KMS-11 (cell line): ENCODE data around the gene VAV1.

ENCODE experiments used
- H2AFZ ChIP-seq: fragments of 200-600 bp; sonication (generic); 2 replicates; pipeline ENCODE4 v1.6.1; 2016; ENCODE audit warnings: antibody characterized with exemption, mixed run types, low read depth
- H3K27ac ChIP-seq: fragments of 200-600 bp; sonication (generic); 2 replicates; pipeline ENCODE4 v1.6.1; 2016; ENCODE audit warnings: mild to moderate bottlenecking, mixed run types
- H3K27me3 ChIP-seq: fragments of 200-600 bp; sonication (generic); 2 replicates; pipeline ENCODE4 v1.6.1; 2017; ENCODE audit warnings: mild to moderate bottlenecking, low read depth, mixed run types, moderate library complexity; ENCODE audit not compliant: insufficient read depth
- H3K36me3 ChIP-seq: fragments of 200-600 bp; sonication (generic); 2 replicates; pipeline ENCODE4 v1.6.1; 2017; ENCODE audit warnings: mild to moderate bottlenecking, mixed run types; ENCODE audit not compliant: insufficient read depth
- H3K4me1 ChIP-seq: fragments of 200-600 bp; sonication (generic); 2 replicates; pipeline ENCODE4 v1.6.1; 2016; ENCODE audit warnings: mild to moderate bottlenecking, low read depth, mixed run types; ENCODE audit not compliant: poor library complexity, severe bottlenecking
- H3K4me2 ChIP-seq: fragments of 200-600 bp; sonication (generic); 2 replicates; pipeline ENCODE4 v1.7.0; 2016; ENCODE audit warnings: mild to moderate bottlenecking, mixed run types
- H3K4me3 ChIP-seq: fragments of 200-600 bp; sonication (generic); IDR thresholded peaks from 2 replicates; pipeline ENCODE4 v1.6.1; 2017; ENCODE audit warnings: low read depth, low read length, mixed read lengths; ENCODE audit not compliant: insufficient read depth
- H3K79me2 ChIP-seq: fragments of 200-600 bp; sonication (generic); 2 replicates; pipeline ENCODE4 v1.6.1; 2016; ENCODE audit warnings: low read depth, mixed run types; ENCODE audit not compliant: insufficient read depth
- H3K9ac ChIP-seq: fragments of 200-600 bp; sonication (generic); 2 replicates; pipeline ENCODE4 v1.6.1; 2016; ENCODE audit warnings: mild to moderate bottlenecking, mixed run types
- H4K20me1 ChIP-seq: fragments of 200-600 bp; sonication (generic); 2 replicates; pipeline ENCODE4 v1.6.1; 2016; ENCODE audit warnings: mild to moderate bottlenecking, mixed run types; ENCODE audit not compliant: insufficient read depth
- CTCF ChIP-seq: fragments of 200-600 bp; sonication (generic); conservative IDR thresholded peaks from 2 replicates; pipeline ENCODE4 v1.6.1; 2017; ENCODE audit warnings: low read depth, mild to moderate bottlenecking, antibody characterized with exemption, low read length, moderate library complexity, mixed read lengths

VAV1 gene

DNA sequence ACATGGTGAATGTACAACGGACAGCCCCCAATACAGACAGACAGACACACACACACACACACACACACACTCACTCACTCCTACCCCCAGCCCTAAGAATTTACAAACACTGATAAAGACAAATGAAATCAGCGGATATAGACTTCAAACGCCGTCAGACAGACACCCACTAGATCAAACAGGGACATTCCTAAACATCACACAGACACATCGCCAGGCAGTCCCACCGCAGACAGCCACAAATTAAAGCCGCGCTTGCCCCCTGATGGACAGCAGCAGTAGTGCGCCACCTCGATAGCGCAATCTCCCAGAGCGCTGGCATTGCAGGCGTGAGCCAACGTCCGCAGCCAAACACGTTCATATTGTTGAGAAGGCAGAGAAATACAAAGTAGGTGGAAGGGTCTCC is 90.2 kb downstream of the VAV1 start:
- TF ChIP-seq CTCF: peak; percentile 85
- H2AFZ ChIP-seq: peak overlapping the region; percentile 76; the same call in 1 of the 2 replicates
- no peak overlapping the region for H3K4me3 ChIP-seq
- 0 out of 2 replicates have a peak overlapping the region, but pooled peaks have one; percentile 64 for H3K4me2 ChIP-seq
- no peaks in the 10 kb centered on the region for H3K79me2 ChIP-seq
- H3K36me3 ChIP-seq: no peaks in the 10 kb centered on the region
- no peak overlapping the region for H3K9ac ChIP-seq
- no peaks in the 10 kb centered on the region for H4K20me1 ChIP-seq
- no peak overlapping the region for H3K27ac ChIP-seq
- H3K27me3 ChIP-seq: no peaks in the 10 kb centered on the region; the same call in 1 of the 2 replicates
- peaks cover 10% of the 10 kb centered on the region for H3K4me1 ChIP-seq

- peaks cover 10% of the 10 kb centered on the region for H3K4me1 ChIP-seq
- no peaks in the 10 kb centered on the region for H3K79me2 ChIP-seq
- H3K36me3 ChIP-seq: no peaks in the 10 kb centered on the region
- no peak overlapping the region for H3K9ac ChIP-seq
- no peaks in the 10 kb centered on the region for H4K20me1 ChIP-seq
- peak overlapping the region; percentile 19; the same call in 1 of the 2 replicates for H3K4me2 ChIP-seq
- H2AFZ ChIP-seq: no peak overlapping the region
- no peak for TF ChIP-seq CTCF
- H3K4me3 ChIP-seq: no peak overlapping the region
- H3K27me3 ChIP-seq: no peaks in the 10 kb centered on the region; the same call in 1 of the 2 replicates
- H3K27ac ChIP-seq: no peak overlapping the region
Observed at GRCh38 chr19:6864325-6864940, 91.9 kb downstream of the VAV1 start.

DNA sequence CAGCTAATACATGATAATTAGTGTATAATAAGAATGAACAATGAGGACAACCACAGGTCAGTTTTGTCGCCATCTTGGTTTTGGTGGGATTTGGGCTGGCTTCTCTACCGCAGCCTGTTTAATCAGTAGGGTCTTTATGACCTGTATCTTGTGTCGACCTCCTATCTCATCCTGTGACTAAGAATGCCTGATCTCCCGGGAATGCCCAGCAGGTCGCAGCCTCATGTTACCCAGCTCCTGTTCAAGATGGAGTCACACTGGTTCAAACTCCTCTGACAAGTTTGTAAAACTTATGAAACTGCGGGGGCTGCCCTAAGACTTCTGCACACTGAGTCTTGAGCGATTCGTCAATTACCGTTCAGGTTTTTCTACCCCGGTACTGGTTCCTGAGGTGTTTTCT is 93.3 kb downstream of the VAV1 start:
- H3K4me1 ChIP-seq: peaks cover 10% of the 10 kb centered on the region

GRCh38 chr19:6866741-6867151 is 94.2 kb downstream of the VAV1 start:
- no peaks in the 10 kb centered on the region; the same call in 1 of the 2 replicates for H3K27me3 ChIP-seq
- no peak overlapping the region for H2AFZ ChIP-seq
- H3K36me3 ChIP-seq: no peaks in the 10 kb centered on the region
- H3K4me3 ChIP-seq: no peak overlapping the region
- no peaks in the 10 kb centered on the region for H4K20me1 ChIP-seq
- H3K9ac ChIP-seq: no peak overlapping the region
- H3K27ac ChIP-seq: no peak overlapping the region
- no peaks in the 10 kb centered on the region for H3K79me2 ChIP-seq
- no peak for TF ChIP-seq CTCF
- peaks cover 10% of the 10 kb centered on the region for H3K4me1 ChIP-seq
- H3K4me2 ChIP-seq: no peak overlapping the region

More for the DNA sequence above, 93.3 kb downstream of the VAV1 start:
- H3K36me3 ChIP-seq: no peaks in the 10 kb centered on the region
- no peaks in the 10 kb centered on the region for H4K20me1 ChIP-seq
- no peak overlapping the region for H3K4me3 ChIP-seq
- TF ChIP-seq CTCF: no peak
- H3K9ac ChIP-seq: no peak overlapping the region
- H3K79me2 ChIP-seq: no peaks in the 10 kb centered on the region
- H2AFZ ChIP-seq: no peak overlapping the region
- no peak overlapping the region for H3K4me2 ChIP-seq
- no peaks in the 10 kb centered on the region; the same call in 1 of the 2 replicates for H3K27me3 ChIP-seq
- no peak overlapping the region for H3K27ac ChIP-seq
